Placental pericyte (primary cell): ENCODE results near the gene ZNF28. TPM values are rescaled to one million over a fixed set of nuclear protein-coding genes. Genes with fewer than 3 reads are reported as not detected.

Experiments used
- total RNA-seq: library from RNA; depleted of rRNA; stranded (reverse); fragments of >200 nt; gene quantifications from 2 replicates; pipeline ENCODE4 v1.2.3, GENCODE V29; 2012

ZNF28 gene
- 11.2 and 13.7 TPM in 2 replicates for total RNA-seq

GRCh38 chr19:52821204-52821960, at the start of gene ZNF28:
TSS of gene ZNF28 (minus strand) at chr19:52821633. CDS start at chr19:52817958, 3,675 bp downstream.

GRCh38 chr19:52857378-52858191, 36.2 kb upstream of the ZNF28 start, which contains the start of gene ZNF468:
TSS of gene ZNF468 (minus strand) at chr19:52857619. CDS start at chr19:52854272, 3,347 bp downstream.

GRCh38 chr19:52786464-52787354, 34.7 kb downstream of the ZNF28 start, which contains the start of gene ZNF600:
TSS of gene ZNF600 (minus strand) at chr19:52786791. CDS start at chr19:52778888, 7,903 bp downstream.

Other genes starting within 250 kb of the ZNF28 start
- 23.9 and 39.9 TPM in 2 replicates for gene ZNF83, start 183.3 kb downstream of the ZNF28 start, total RNA-seq
- gene ZNF611, start 86.6 kb downstream of the ZNF28 start, total RNA-seq, result 7.4 and 16.2 TPM in 2 replicates
- gene ZNF600, start 34.8 kb downstream of the ZNF28 start, total RNA-seq, result 6.1 and 7.0 TPM in 2 replicates
- gene ZNF468, start 36.0 kb upstream of the ZNF28 start, total RNA-seq, result 22.2 and 26.0 TPM in 2 replicates
- 7.2 and 11.2 TPM in 2 replicates for gene ZNF320, start 76.0 kb upstream of the ZNF28 start, total RNA-seq
- gene ZNF888, start 101.8 kb upstream of the ZNF28 start, total RNA-seq, result 2.8 and 4.7 TPM in 2 replicates
- gene ZNF816, start 141.2 kb upstream of the ZNF28 start, total RNA-seq, result 7.4 and 8.2 TPM in 2 replicates
- gene ERVV-1, start 192.3 kb upstream of the ZNF28 start, total RNA-seq, result not detected in 2 replicates
- gene ERVV-2, start 223.1 kb upstream of the ZNF28 start, total RNA-seq, result not detected in 2 replicates